Measurements from ENCODE around the gene RNF146. TPM values are rescaled to one million over a fixed set of nuclear protein-coding genes. Genes with fewer than 3 reads are reported as not detected.
"Not testable (repeated sequence)": the region's sequence is repeated elsewhere in the genome, so short reads cannot be mapped to it uniquely, and the experiment has no call there.

Gene RNF146
- total and polyA plus RNA-seq, 2 experiments from 2014 or later = 36.7 to 46.3 TPM

- WGBS, 2 experiments (ENCODE audit: low coverage in 1 of 2, low lambda C conversion rate in 2 of 2, missing lambda C conversion rate in 2 of 2) = 48 to 57% methylated on average over 1 of the region's 1 CpG
- Histone ChIP-seq H3K9me2 (ENCODE audit: insufficient read depth) (no peaks in the 10 kb centered on the region), H3K36me3 (ENCODE audit: low read depth) (no peaks in the 10 kb centered on the region), H3K9me3 (ENCODE audit: low read depth) (no peaks in the 10 kb centered on the region), H2AFZ (no peak overlapping the region), H3K4me1 (ENCODE audit: insufficient read depth) (no peaks in the 10 kb centered on the region), H3K4me2 (ENCODE audit: unreplicated experiment) (no peak overlapping the region), H4K20me1 (ENCODE audit: insufficient read depth) (no peaks in the 10 kb centered on the region), H3F3A (ENCODE audit: insufficient read depth) (no peaks in the 10 kb centered on the region), H3K9ac (no peak overlapping the region), H3K4me3 (no peak overlapping the region), H3K27ac (no peak overlapping the region), H3K27me3 (replicated peaks; ENCODE audit: insufficient read depth) (no peaks in the 10 kb centered on the region), H3K79me2 (ENCODE audit: insufficient read depth) (no peaks in the 10 kb centered on the region)
- in situ Hi-C loops (cut with MboI) = no loop called here
- TF ChIP-seq EZH2 (IDR thresholded peaks at IDR 0.05; ENCODE audit: insufficient read depth, poor library complexity, severe bottlenecking) = no peak
- TF ChIP-seq EZH2phosphoT487 (IDR thresholded peaks at IDR 0.05; ENCODE audit: insufficient read depth, low read depth) = no peak
- no peak for DNase-seq
Measured at GRCh38 chr6:127225497-127225896, 41.2 kb upstream of the RNF146 start.

GRCh38 chr6:127233819-127234218, 32.8 kb upstream of the RNF146 start:
- H3K27me3 ChIP-seq (replicated peaks; ENCODE audit: insufficient read depth); H3K27ac ChIP-seq: not testable (repeated sequence)
- 36 to 41% methylated on average over 3 of the region's 3 CpGs for WGBS, 2 experiments (ENCODE audit: low coverage in 1 of 2, low lambda C conversion rate in 2 of 2, missing lambda C conversion rate in 2 of 2)

GRCh38 chr6:127243501-127243900, 23.2 kb upstream of the RNF146 start:
- Histone ChIP-seq H3K79me2 (ENCODE audit: insufficient read depth) (no peaks in the 10 kb centered on the region), H3K4me1 (ENCODE audit: insufficient read depth) (peaks cover 7% of the 10 kb centered on the region; the same call in 1 of the 2 replicates), H3K9ac (no peak overlapping the region), H3K36me3 (ENCODE audit: low read depth) (no peaks in the 10 kb centered on the region), H4K20me1 (ENCODE audit: insufficient read depth) (no peaks in the 10 kb centered on the region), H3K9me2 (ENCODE audit: insufficient read depth) (no peaks in the 10 kb centered on the region), H3K4me2 (ENCODE audit: unreplicated experiment) (peak overlapping the region; percentile 14), H3K9me3 (ENCODE audit: low read depth) (no peaks in the 10 kb centered on the region), H3F3A (ENCODE audit: insufficient read depth) (no peaks in the 10 kb centered on the region), H3K27me3 (replicated peaks; ENCODE audit: insufficient read depth) (no peaks in the 10 kb centered on the region), H3K27ac (no peak overlapping the region), H2AFZ (no peak overlapping the region), H3K4me3 (no peak overlapping the region)
- in situ Hi-C loops (cut with MboI) = no loop called here
- DNase-seq = peak; percentile 12
- TF ChIP-seq EZH2 (IDR thresholded peaks at IDR 0.05; ENCODE audit: insufficient read depth, poor library complexity, severe bottlenecking) (no peak), EZH2phosphoT487 (IDR thresholded peaks at IDR 0.05; ENCODE audit: insufficient read depth, low read depth) (no peak)
- 40 to 75% methylated on average over 1 of the region's 1 CpG for WGBS, 2 experiments (ENCODE audit: low coverage in 1 of 2, low lambda C conversion rate in 2 of 2, missing lambda C conversion rate in 2 of 2)

More at GRCh38 chr6:127233819-127234218, 32.8 kb upstream of the RNF146 start:
- H2AFZ ChIP-seq; DNase-seq; H3K9me3 ChIP-seq (ENCODE audit: low read depth); H3K4me2 ChIP-seq (ENCODE audit: unreplicated experiment); H3K36me3 ChIP-seq (ENCODE audit: low read depth); H3F3A ChIP-seq (ENCODE audit: insufficient read depth); H3K79me2 ChIP-seq (ENCODE audit: insufficient read depth); H3K9me2 ChIP-seq (ENCODE audit: insufficient read depth); H3K4me1 ChIP-seq (ENCODE audit: insufficient read depth); H3K9ac ChIP-seq; H4K20me1 ChIP-seq (ENCODE audit: insufficient read depth); in situ Hi-C loops (cut with MboI); H3K4me3 ChIP-seq: not testable (repeated sequence)

- H4K20me1 ChIP-seq (ENCODE audit: insufficient read depth) = no peaks in the 10 kb centered on the region
- H3K9me3 ChIP-seq (ENCODE audit: low read depth) = no peaks in the 10 kb centered on the region
- in situ Hi-C loops (cut with MboI) = no loop called here
- H3K36me3 ChIP-seq (ENCODE audit: low read depth) = no peaks in the 10 kb centered on the region
- H3K4me1 ChIP-seq (ENCODE audit: insufficient read depth) = peaks cover 7% of the 10 kb centered on the region; the same call in 1 of the 2 replicates
- no peaks in the 10 kb centered on the region for H3K27me3 ChIP-seq (replicated peaks; ENCODE audit: insufficient read depth)
- H3K9ac ChIP-seq = no peak overlapping the region
- TF ChIP-seq EZH2phosphoT487 (IDR thresholded peaks at IDR 0.05; ENCODE audit: insufficient read depth, low read depth) (no peak), EZH2 (IDR thresholded peaks at IDR 0.05; ENCODE audit: insufficient read depth, poor library complexity, severe bottlenecking) (no peak)
- H3K79me2 ChIP-seq (ENCODE audit: insufficient read depth) = no peaks in the 10 kb centered on the region
- no peak overlapping the region for H2AFZ ChIP-seq
- H3K4me3 ChIP-seq = no peak overlapping the region
- no peak overlapping the region for H3K27ac ChIP-seq
- H3K9me2 ChIP-seq (ENCODE audit: insufficient read depth) = no peaks in the 10 kb centered on the region
- H3K4me2 ChIP-seq (ENCODE audit: unreplicated experiment) = no peak overlapping the region
- no peaks in the 10 kb centered on the region for H3F3A ChIP-seq (ENCODE audit: insufficient read depth)
- DNase-seq = peak; percentile 16
- WGBS, 2 experiments (ENCODE audit: low coverage in 1 of 2, low lambda C conversion rate in 2 of 2, missing lambda C conversion rate in 2 of 2) = 30 to 35% methylated on average over 4 of the region's 4 CpGs
Measured at GRCh38 chr6:127247114-127248096, 19.3 kb upstream of the RNF146 start.

All from GM23248 (cell line).